Stomach smooth muscle (tissue), 2 donors: ENCODE data around the gene NEU2.
"Not testable (repeated sequence)": the region's sequence is repeated elsewhere in the genome, so short reads cannot be mapped to it uniquely, and the experiment has no call there.

ENCODE experiments used
- H3K27ac ChIP-seq: one replicate; pipeline ENCODE4 v1.7.0; 2013; ENCODE audit warnings: mild to moderate bottlenecking, low read length, inconsistent platforms
- H3K27me3 ChIP-seq, 2 donors: one replicate each; pipeline ENCODE4 v1.7.0; 2013; ENCODE audit warnings: low read length in 2 of 2; ENCODE audit not compliant: insufficient read depth in 2 of 2, control insufficient read depth in 1 of 2
- H3K36me3 ChIP-seq, 2 donors: one replicate each; pipeline ENCODE4 v1.7.0; 2013; ENCODE audit warnings: low read length in 2 of 2; ENCODE audit not compliant: control insufficient read depth in 2 of 2, insufficient read depth in 2 of 2
- H3K4me1 ChIP-seq: one replicate; pipeline ENCODE4 v1.7.0; 2013; ENCODE audit warnings: low read length; ENCODE audit not compliant: control insufficient read depth, insufficient read depth
- H3K4me3 ChIP-seq, 2 donors: one replicate each; pipeline ENCODE4 v1.7.0; 2013; ENCODE audit warnings: low read length in 2 of 2
- H3K9ac ChIP-seq, 2 donors: one replicate each; pipeline ENCODE4 v1.7.0; 2013; ENCODE audit warnings: low read length in 2 of 2, mild to moderate bottlenecking in 1 of 2
- H3K9me3 ChIP-seq, 2 donors: one replicate each; pipeline ENCODE4 v1.7.0; 2013; ENCODE audit warnings: low read length in 2 of 2; ENCODE audit not compliant: control insufficient read depth in 2 of 2
- donor health status: healthy.
- donor health status: Pancreatic carcinoma.

The NEU2 gene

GRCh38 chr2:233048569-233049193 is 16.2 kb downstream of the NEU2 start:
- Histone ChIP-seq H3K9ac (no peak overlapping the region), H3K27ac (no peak overlapping the region), H3K9me3 (no peaks in the 10 kb centered on the region)

GRCh38 chr2:233049194-233049761 is 16.8 kb downstream of the NEU2 start:
- H3K9ac ChIP-seq, result no peak overlapping the region
- peaks cover 6 to 10% of the 10 kb centered on the region in 2 donors for H3K27me3 ChIP-seq
- no peak overlapping the region for H3K27ac ChIP-seq
- H3K4me3 ChIP-seq, result no peak overlapping the region
- no peaks in the 10 kb centered on the region for H3K36me3 ChIP-seq
- no peaks in the 10 kb centered on the region for H3K9me3 ChIP-seq
- no peaks in the 10 kb centered on the region for H3K4me1 ChIP-seq

More at GRCh38 chr2:233048569-233049193, 16.2 kb downstream of the NEU2 start:
- H3K36me3 ChIP-seq, result no peaks in the 10 kb centered on the region
- H3K27me3 ChIP-seq, result peaks cover 4 to 6% of the 10 kb centered on the region in 2 donors
- no peak overlapping the region for H3K4me3 ChIP-seq
- H3K4me1 ChIP-seq, result no peaks in the 10 kb centered on the region

- Histone ChIP-seq H3K9ac (no peak overlapping the region), H3K9me3 (no peaks in the 10 kb centered on the region), H3K4me1 (no peaks in the 10 kb centered on the region), H3K27ac (no peak overlapping the region), H3K27me3 (peaks cover 10 to 13% of the 10 kb centered on the region in 2 donors), H3K4me3 (no peak overlapping the region), H3K36me3 (no peaks in the 10 kb centered on the region)
These were observed 19.0 kb downstream of the NEU2 start for GRCh38 chr2:233051241-233052149.

- H3K27me3 ChIP-seq, result peaks cover 8 to 13% of the 10 kb centered on the region in 2 donors
- not testable (repeated sequence) for H3K4me3 ChIP-seq, H3K4me1 ChIP-seq, H3K9ac ChIP-seq, H3K36me3 ChIP-seq, H3K27ac ChIP-seq, H3K9me3 ChIP-seq
These were observed 20.0 kb downstream of the NEU2 start for GRCh38 chr2:233052517-233052916.

GRCh38 chr2:233053928-233054784 is 21.7 kb downstream of the NEU2 start:
- Histone ChIP-seq H3K4me1 (no peaks in the 10 kb centered on the region), H3K9ac (no peak overlapping the region), H3K36me3 (no peaks in the 10 kb centered on the region), H3K9me3 (no peaks in the 10 kb centered on the region), H3K4me3 (no peak overlapping the region), H3K27me3 (peaks cover 6 to 13% of the 10 kb centered on the region in 2 donors), H3K27ac (no peak overlapping the region)

GRCh38 chr2:233055362-233055761 is 22.9 kb downstream of the NEU2 start:
- no peak overlapping the region for H3K4me3 ChIP-seq
- no peaks in the 10 kb centered on the region for H3K36me3 ChIP-seq
- no peaks in the 10 kb centered on the region for H3K4me1 ChIP-seq
- H3K27me3 ChIP-seq, result peaks cover 6 to 13% of the 10 kb centered on the region in 2 donors
- no peaks in the 10 kb centered on the region for H3K9me3 ChIP-seq
- no peak overlapping the region for H3K9ac ChIP-seq
- no peak overlapping the region for H3K27ac ChIP-seq

- Histone ChIP-seq H3K4me3 (no peak overlapping the region), H3K9me3 (no peaks in the 10 kb centered on the region), H3K9ac (no peak overlapping the region), H3K27ac (no peak overlapping the region), H3K36me3 (no peaks in the 10 kb centered on the region), H3K27me3 (peaks cover 6 to 13% of the 10 kb centered on the region in 2 donors), H3K4me1 (peaks cover under 1% of the 10 kb centered on the region)
These were observed 24.6 kb downstream of the NEU2 start for GRCh38 chr2:233056961-233057605.

GRCh38 chr2:233058717-233059546 is 26.5 kb downstream of the NEU2 start:
- Histone ChIP-seq H3K4me3 (no peak overlapping the region), H3K36me3 (no peaks in the 10 kb centered on the region), H3K27ac (no peak overlapping the region), H3K9ac (no peak overlapping the region), H3K4me1 (peaks cover 9% of the 10 kb centered on the region), H3K9me3 (no peaks in the 10 kb centered on the region), H3K27me3 (peaks cover 6% of the 10 kb centered on the region in 2 donors)

- Histone ChIP-seq H3K27me3 (peaks cover under 1 to 3% of the 10 kb centered on the region in 2 donors), H3K27ac (no peak overlapping the region), H3K36me3 (no peaks in the 10 kb centered on the region), H3K9me3 (no peaks in the 10 kb centered on the region), H3K9ac (no peak overlapping the region), H3K4me1 (peaks cover 9% of the 10 kb centered on the region), H3K4me3 (no peak overlapping the region)
These were observed 27.0 kb downstream of the NEU2 start for GRCh38 chr2:233059547-233059796.
